ENCODE results near the gene GNB1.
"Not testable (repeated sequence)": the region's sequence is repeated elsewhere in the genome, so short reads cannot be mapped to it uniquely, and the experiment has no call there.

Gene GNB1

GRCh38 chr1:1892763-1893120, 1.9 kb upstream of the GNB1 start:
- Histone ChIP-seq H3K4me3 (ENCODE audit: low read depth in 1 of 2, low read length in 2 of 2) (peak overlapping the region; percentile 66 to 73), H3K27ac (ENCODE audit: low read length) (peak overlapping the region; percentile 78), H3K36me3 (ENCODE audit: control insufficient read depth in 1 of 2, insufficient read depth in 2 of 2, low read length in 2 of 2) (no peaks in the 10 kb centered on the region), H3K4me1 (ENCODE audit: control insufficient read depth in 1 of 2, insufficient read depth in 2 of 2, low read length in 2 of 2) (peaks cover 7 to 37% of the 10 kb centered on the region in 2 donors), H3K9me3 (ENCODE audit: control insufficient read depth in 1 of 2, low read length in 2 of 2) (no peaks in the 10 kb centered on the region), H3K27me3 (ENCODE audit: low read depth, low read length) (peaks cover 4% of the 10 kb centered on the region)

- H3K36me3 ChIP-seq (ENCODE audit: control insufficient read depth in 1 of 2, insufficient read depth in 2 of 2, low read length in 2 of 2) = no peaks in the 10 kb centered on the region
- no peaks in the 10 kb centered on the region for H3K9me3 ChIP-seq (ENCODE audit: control insufficient read depth in 1 of 2, low read length in 2 of 2)
- H3K4me3 ChIP-seq (ENCODE audit: low read depth in 1 of 2, low read length in 2 of 2) = peak overlapping the region; percentile 66 to 73
- peak overlapping the region; percentile 78 for H3K27ac ChIP-seq (ENCODE audit: low read length)
- peaks cover 4% of the 10 kb centered on the region for H3K27me3 ChIP-seq (ENCODE audit: low read depth, low read length)
- H3K4me1 ChIP-seq (ENCODE audit: control insufficient read depth in 1 of 2, insufficient read depth in 2 of 2, low read length in 2 of 2) = peaks cover 7 to 41% of the 10 kb centered on the region in 2 donors
These were observed 1.3 kb upstream of the GNB1 start for GRCh38 chr1:1892079-1892762.

GRCh38 chr1:1891349-1892078, 627 bp upstream of the GNB1 start:
- Histone ChIP-seq H3K4me3 (ENCODE audit: low read depth in 1 of 2, low read length in 2 of 2) (peak overlapping the region; percentile 66 to 73), H3K27ac (ENCODE audit: low read length) (peak overlapping the region; percentile 78), H3K9me3 (ENCODE audit: control insufficient read depth in 1 of 2, low read length in 2 of 2) (no peaks in the 10 kb centered on the region), H3K27me3 (ENCODE audit: low read depth, low read length) (peaks cover 4% of the 10 kb centered on the region), H3K36me3 (ENCODE audit: control insufficient read depth in 1 of 2, insufficient read depth in 2 of 2, low read length in 2 of 2) (no peaks in the 10 kb centered on the region), H3K4me1 (ENCODE audit: control insufficient read depth in 1 of 2, insufficient read depth in 2 of 2, low read length in 2 of 2) (peaks cover 7 to 45% of the 10 kb centered on the region in 2 donors)

DNA sequence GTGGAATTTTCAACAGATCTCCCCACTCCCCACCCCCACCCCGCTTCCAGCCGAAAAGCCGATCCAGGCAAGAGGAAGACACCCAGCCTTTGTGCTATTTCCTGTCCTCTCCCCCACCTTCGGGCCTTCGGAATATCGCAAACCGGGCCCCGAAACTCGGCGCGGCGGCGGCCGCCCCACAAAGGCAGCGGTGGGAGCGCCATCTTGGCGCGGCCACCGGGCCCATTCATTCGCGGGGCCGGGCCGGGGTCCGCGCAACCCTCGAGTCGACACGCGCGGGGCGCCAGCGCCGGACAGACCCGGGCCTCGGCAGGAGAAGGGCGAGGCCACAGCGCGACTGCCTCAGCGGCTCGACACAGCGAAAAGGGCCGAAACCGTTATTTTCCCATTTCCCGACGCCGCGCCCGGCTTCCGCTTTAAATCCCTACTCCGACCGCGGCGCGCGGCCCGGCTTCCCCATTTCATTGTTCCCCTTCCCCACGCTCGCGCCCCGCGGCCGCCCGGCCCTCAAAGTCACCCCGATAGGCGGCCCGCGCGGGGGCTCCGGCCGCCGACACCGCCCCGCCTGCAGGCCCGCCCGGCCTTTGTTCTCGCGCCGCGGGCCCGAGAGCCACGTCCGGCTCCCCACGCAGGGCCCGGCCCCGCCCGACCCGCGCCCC, 911 bp downstream of the GNB1 start:
- H3K36me3 ChIP-seq (ENCODE audit: control insufficient read depth in 1 of 2, insufficient read depth in 2 of 2, low read length in 2 of 2) = no peaks in the 10 kb centered on the region
- H3K4me1 ChIP-seq (ENCODE audit: control insufficient read depth in 1 of 2, insufficient read depth in 2 of 2, low read length in 2 of 2) = peaks cover 7 to 48% of the 10 kb centered on the region in 2 donors
- H3K27ac ChIP-seq (ENCODE audit: low read length) = peak overlapping the region; percentile 74
- H3K4me3 ChIP-seq (ENCODE audit: low read depth in 1 of 2, low read length in 2 of 2) = peak overlapping the region; percentile 78 to 88
- H3K9me3 ChIP-seq (ENCODE audit: control insufficient read depth in 1 of 2, low read length in 2 of 2) = no peaks in the 10 kb centered on the region
- no peaks in the 10 kb centered on the region for H3K27me3 ChIP-seq (ENCODE audit: low read depth, low read length)

DNA sequence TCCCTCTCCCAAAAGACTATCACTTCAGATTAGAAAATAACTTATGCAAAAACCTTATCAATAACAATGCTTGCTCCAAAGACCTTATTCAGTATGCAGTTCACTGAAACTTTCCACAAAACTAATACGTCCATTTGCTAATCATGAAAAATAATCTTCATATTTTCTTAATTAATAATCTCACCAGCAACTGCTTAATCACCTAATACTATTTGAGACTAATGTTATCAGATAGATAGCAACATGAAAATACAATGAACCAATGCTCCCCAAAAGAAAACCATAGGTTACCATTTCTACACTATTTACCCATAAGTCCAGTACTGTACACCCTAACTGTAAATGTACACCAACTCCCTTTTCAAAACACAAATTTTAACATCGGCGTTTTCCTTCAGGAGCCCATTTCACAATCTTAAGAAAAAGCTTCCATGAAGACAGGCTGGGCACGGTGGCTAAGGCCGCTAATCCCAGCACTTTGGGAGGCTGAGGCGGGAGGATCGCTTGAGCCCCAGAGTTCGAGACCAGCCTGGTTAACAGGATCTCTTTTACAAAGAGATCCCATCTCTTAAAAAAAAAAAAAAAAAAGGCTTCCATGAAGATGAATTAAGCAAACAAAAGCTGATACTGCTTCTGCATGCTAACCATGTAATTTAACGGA, 1.7 kb downstream of the GNB1 start:
- H3K9me3 ChIP-seq (ENCODE audit: control insufficient read depth in 1 of 2, low read length in 2 of 2) = no peaks in the 10 kb centered on the region
- H3K4me3 ChIP-seq (ENCODE audit: low read depth in 1 of 2, low read length in 2 of 2) = peak overlapping the region; percentile 78 to 88
- H3K27ac ChIP-seq (ENCODE audit: low read length) = peak overlapping the region; percentile 74
- no peaks in the 10 kb centered on the region for H3K27me3 ChIP-seq (ENCODE audit: low read depth, low read length)
- peaks cover 7 to 41% of the 10 kb centered on the region in 2 donors for H3K4me1 ChIP-seq (ENCODE audit: control insufficient read depth in 1 of 2, insufficient read depth in 2 of 2, low read length in 2 of 2)
- no peaks in the 10 kb centered on the region for H3K36me3 ChIP-seq (ENCODE audit: control insufficient read depth in 1 of 2, insufficient read depth in 2 of 2, low read length in 2 of 2)

DNA sequence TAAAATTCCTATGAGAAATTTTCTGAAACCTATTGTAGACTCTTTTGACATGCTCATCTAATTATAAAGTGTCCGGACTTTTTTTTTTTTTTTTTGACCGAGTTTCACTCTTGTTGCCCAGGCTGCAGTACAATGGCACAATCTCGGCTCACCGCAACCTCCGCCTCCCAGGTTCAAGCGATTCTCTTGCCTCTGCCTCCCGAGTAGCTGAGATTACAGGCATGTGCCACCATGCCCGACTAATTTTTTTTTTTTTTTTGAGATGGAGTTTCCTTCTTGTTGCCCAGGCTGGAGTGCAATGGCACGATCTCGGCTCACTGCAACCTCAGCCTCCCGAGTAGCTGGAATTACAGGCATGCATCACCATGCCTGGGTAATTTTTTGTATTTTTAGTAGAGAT, 7.0 kb downstream of the GNB1 start:
- H3K27me3 ChIP-seq (ENCODE audit: low read depth, low read length); H3K9me3 ChIP-seq (ENCODE audit: control insufficient read depth in 1 of 2, low read length in 2 of 2); H3K27ac ChIP-seq (ENCODE audit: low read length); H3K36me3 ChIP-seq (ENCODE audit: control insufficient read depth in 1 of 2, insufficient read depth in 2 of 2, low read length in 2 of 2); H3K4me3 ChIP-seq (ENCODE audit: low read depth in 1 of 2, low read length in 2 of 2): not testable (repeated sequence)
- H3K4me1 ChIP-seq (ENCODE audit: control insufficient read depth in 1 of 2, insufficient read depth in 2 of 2, low read length in 2 of 2) = peaks cover 3 to 64% of the 10 kb centered on the region in 2 donors

DNA sequence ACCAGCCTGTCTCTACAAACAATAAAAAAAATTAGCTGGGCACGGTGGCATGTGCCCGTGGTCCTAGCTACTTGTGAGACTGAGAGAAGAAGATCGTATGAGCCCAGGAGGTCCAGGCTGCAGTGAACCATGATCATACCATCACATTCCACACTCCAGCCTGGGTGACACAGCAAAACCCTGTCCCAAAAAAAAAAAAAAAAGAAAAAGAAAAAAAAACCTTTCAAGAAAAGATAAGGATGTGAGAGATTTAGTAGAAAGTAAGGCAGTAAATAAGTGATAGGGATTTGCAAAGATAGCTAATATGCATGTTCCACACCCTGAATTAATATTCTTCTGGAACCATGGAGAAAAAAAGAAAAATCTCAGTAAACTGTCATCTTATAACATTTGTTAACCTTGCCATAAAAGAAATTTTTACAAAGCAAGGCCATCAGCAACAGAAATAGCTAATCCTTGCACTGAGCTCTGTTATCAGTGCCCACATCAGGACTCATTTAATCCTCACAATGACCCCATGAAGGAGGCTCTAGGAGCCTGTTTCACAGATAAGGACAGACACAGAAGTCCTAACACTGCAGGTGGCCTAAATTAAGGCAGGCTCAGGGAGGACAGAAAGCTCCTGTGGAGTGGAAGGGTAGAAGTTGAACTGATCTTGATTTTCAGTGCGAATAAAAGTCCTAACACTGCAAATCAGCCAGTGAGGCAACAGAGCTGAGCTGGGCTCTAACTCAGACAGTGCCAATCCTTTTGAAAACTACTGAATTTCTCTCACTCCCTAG, 7.6 kb downstream of the GNB1 start:
- no peak overlapping the region for H3K27ac ChIP-seq (ENCODE audit: low read length)
- no peak overlapping the region for H3K4me3 ChIP-seq (ENCODE audit: low read depth in 1 of 2, low read length in 2 of 2)
- no peaks in the 10 kb centered on the region for H3K9me3 ChIP-seq (ENCODE audit: control insufficient read depth in 1 of 2, low read length in 2 of 2)
- peaks cover 0 to 3% of the 10 kb centered on the region in 2 donors for H3K36me3 ChIP-seq (ENCODE audit: control insufficient read depth in 1 of 2, insufficient read depth in 2 of 2, low read length in 2 of 2)
- H3K27me3 ChIP-seq (ENCODE audit: low read depth, low read length) = no peaks in the 10 kb centered on the region
- peaks cover 0 to 62% of the 10 kb centered on the region in 2 donors for H3K4me1 ChIP-seq (ENCODE audit: control insufficient read depth in 1 of 2, insufficient read depth in 2 of 2, low read length in 2 of 2)

- Histone ChIP-seq H3K9me3 (ENCODE audit: control insufficient read depth in 1 of 2, low read length in 2 of 2) (no peaks in the 10 kb centered on the region), H3K4me1 (ENCODE audit: control insufficient read depth in 1 of 2, insufficient read depth in 2 of 2, low read length in 2 of 2) (peaks cover 0 to 58% of the 10 kb centered on the region in 2 donors), H3K4me3 (ENCODE audit: low read depth in 1 of 2, low read length in 2 of 2) (no peak overlapping the region), H3K36me3 (ENCODE audit: control insufficient read depth in 1 of 2, insufficient read depth in 2 of 2, low read length in 2 of 2) (peaks cover 0 to 3% of the 10 kb centered on the region in 2 donors), H3K27me3 (ENCODE audit: low read depth, low read length) (no peaks in the 10 kb centered on the region), H3K27ac (ENCODE audit: low read length) (no peak overlapping the region)
These were observed 9.2 kb downstream of the GNB1 start for GRCh38 chr1:1881727-1882126.

DNA sequence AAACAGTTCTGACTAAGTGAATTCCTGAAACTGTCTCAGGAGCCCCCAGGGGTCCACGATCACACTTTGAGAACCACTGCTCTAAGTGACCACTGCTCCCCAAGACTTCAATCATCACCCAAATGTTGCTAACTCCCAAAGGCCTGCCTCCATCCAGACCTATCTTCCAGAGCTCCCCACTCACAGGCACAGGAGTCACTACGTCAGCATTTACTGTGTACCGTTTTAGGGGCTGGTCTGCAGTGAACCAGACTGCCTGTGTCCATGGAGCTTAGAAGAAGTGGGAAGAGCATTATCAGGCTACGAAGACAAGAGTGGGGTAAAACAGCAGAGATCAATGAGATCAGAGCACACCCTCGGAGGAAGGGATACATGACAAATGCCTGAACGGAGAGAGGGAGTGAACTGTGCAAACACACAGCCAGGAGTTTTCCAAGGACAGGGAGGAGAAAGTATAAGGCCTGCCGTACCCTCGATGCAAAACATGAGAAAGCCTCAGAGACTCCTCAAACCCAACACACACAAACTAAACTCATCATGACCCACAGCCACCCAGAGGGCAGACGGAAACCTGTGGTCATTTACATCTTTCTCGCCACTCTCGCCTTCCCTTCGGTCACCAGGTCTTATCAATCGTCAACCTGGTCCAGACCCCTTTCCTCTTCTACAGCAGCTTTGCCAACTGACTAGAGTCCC, 10.1 kb downstream of the GNB1 start:
- Histone ChIP-seq H3K9me3 (ENCODE audit: control insufficient read depth in 1 of 2, low read length in 2 of 2) (no peaks in the 10 kb centered on the region), H3K36me3 (ENCODE audit: control insufficient read depth in 1 of 2, insufficient read depth in 2 of 2, low read length in 2 of 2) (peaks cover 5 to 12% of the 10 kb centered on the region in 2 donors), H3K27me3 (ENCODE audit: low read depth, low read length) (no peaks in the 10 kb centered on the region), H3K4me1 (ENCODE audit: control insufficient read depth in 1 of 2, insufficient read depth in 2 of 2, low read length in 2 of 2) (peaks cover 2 to 59% of the 10 kb centered on the region in 2 donors), H3K27ac (ENCODE audit: low read length) (peak overlapping the region; percentile 36), H3K4me3 (ENCODE audit: low read depth in 1 of 2, low read length in 2 of 2) (peak overlapping the region in 1 of 2 donors; percentile 13)

DNA sequence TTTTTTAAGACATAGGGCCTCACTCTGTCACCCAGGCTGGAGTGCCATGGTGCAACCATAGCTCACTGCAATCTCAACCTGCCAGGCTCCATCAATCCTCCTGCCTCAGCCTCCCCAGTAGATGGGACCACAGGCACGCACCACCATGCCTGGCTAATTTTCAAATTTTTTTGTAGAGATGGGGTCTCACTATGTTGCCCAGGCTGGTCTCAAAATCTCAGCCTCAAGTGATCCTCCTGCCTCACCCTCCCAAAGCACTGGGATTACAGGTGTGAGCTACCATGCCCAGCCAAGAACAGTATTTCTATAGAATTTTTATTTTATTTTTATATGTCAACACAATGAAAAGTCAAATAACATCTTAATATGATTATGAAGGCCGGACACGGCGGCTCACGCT, 10.9 kb downstream of the GNB1 start:
- no peak overlapping the region for H3K27ac ChIP-seq (ENCODE audit: low read length)
- no peaks in the 10 kb centered on the region for H3K27me3 ChIP-seq (ENCODE audit: low read depth, low read length)
- peaks cover 3 to 62% of the 10 kb centered on the region in 2 donors for H3K4me1 ChIP-seq (ENCODE audit: control insufficient read depth in 1 of 2, insufficient read depth in 2 of 2, low read length in 2 of 2)

More for the DNA sequence above, 10.9 kb downstream of the GNB1 start:
- Histone ChIP-seq H3K36me3 (ENCODE audit: control insufficient read depth in 1 of 2, insufficient read depth in 2 of 2, low read length in 2 of 2) (peaks cover 5 to 16% of the 10 kb centered on the region in 2 donors), H3K4me3 (ENCODE audit: low read depth in 1 of 2, low read length in 2 of 2) (no peak overlapping the region), H3K9me3 (ENCODE audit: control insufficient read depth in 1 of 2, low read length in 2 of 2) (no peaks in the 10 kb centered on the region)

Measured in muscle layer of duodenum (tissue), 2 donors.